Measurements from ENCODE around the gene H2BK1. TPM values are rescaled to one million over a fixed set of nuclear protein-coding genes. Genes with fewer than 3 reads are reported as not detected.

Gene H2BK1
- total RNA-seq, 6 experiments from 2014 or later, result not detected

GRCh38 chr7:151212626-151213025 is 2.3 kb upstream of the H2BK1 start:
- Histone ChIP-seq H3K4me1 (no peaks in the 10 kb centered on the region), H3K36me3 (peaks cover 0 to 44% (median 15%) of the 10 kb centered on the region in 4 donors), H3K27me3 (no peaks in the 10 kb centered on the region), H3K27ac (no peak overlapping the region), H3K4me3 (no peak overlapping the region), H3K9me3 (no peaks in the 10 kb centered on the region)
- ATAC-seq (no peak), DNase-seq (no peak)
- intact Hi-C loops (cut with DNase I), result no loop called here
- 85% methylated on average over 5 of the region's 5 CpGs for WGBS (ENCODE audit: insufficient coverage, low coverage, low lambda C conversion rate, missing lambda C conversion rate)
- TF ChIP-seq POLR2A (IDR thresholded peaks at IDR 0.05), result no peak
- TF ChIP-seq CTCF (IDR thresholded peaks at IDR 0.05), result no peak

DNA sequence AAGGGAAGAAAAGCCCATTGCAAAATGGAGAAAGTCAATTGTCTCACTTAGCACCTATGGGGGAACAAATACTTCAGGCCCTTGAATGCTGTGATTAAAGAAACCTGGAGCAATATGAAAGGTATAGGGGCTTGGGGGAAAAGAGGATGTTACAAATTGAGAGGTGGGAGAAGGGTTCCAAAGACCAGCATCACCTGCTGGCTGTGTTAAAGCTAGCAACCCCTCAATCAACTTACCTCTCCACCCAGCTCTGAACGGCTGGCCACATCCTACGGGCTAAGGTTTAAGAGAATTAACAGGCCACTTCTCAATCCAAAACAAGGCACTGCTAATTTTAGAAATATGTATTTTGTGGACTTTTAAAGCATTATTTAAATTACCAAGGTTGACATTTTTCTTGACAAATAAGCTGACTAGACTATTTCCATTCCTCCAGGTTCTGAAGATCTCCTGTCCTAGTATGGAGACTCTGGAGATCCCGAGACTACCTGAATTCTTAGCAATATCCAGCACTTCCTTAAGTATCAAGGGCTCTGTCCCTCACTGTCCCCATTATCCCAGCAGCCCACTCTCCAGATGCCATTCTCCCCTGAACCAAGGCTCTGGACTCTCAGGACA is 976 bp upstream of the H2BK1 start:
- 78% methylated on average over 3 of the region's 3 CpGs for WGBS (ENCODE audit: insufficient coverage, low coverage, low lambda C conversion rate, missing lambda C conversion rate)
- Histone ChIP-seq H3K4me1 (no peaks in the 10 kb centered on the region), H3K4me3 (no peak overlapping the region), H3K27ac (no peak overlapping the region), H3K27me3 (no peaks in the 10 kb centered on the region), H3K9me3 (no peaks in the 10 kb centered on the region), H3K36me3 (peaks cover 0 to 31% (median 11%) of the 10 kb centered on the region in 4 donors)
- ATAC-seq, result no peak
- DNase-seq, result no peak
- TF ChIP-seq CTCF (IDR thresholded peaks at IDR 0.05) (no peak), POLR2A (IDR thresholded peaks at IDR 0.05) (no peak)
- intact Hi-C loops (cut with DNase I), result no loop called here

DNA sequence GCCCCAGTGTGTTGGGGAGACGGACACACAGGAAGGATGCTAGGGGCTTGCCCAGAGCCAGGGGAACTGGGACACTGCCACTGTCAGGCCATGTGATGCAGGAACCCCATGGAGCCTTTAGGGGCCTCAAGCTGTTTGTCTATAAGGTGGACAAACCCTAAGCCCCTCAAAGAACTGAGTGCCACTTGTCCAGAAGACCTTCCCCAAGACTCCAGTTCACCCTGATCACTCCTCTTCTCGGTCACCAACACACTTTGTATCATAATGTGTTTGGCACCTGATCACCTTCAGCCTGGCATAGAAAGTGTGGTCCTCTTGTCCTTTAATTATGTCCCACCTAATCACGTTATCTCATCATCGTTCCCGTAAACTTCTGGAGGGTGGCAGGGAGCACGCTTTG is 700 bp downstream of the H2BK1 start:
- Histone ChIP-seq H3K4me1 (no peaks in the 10 kb centered on the region), H3K4me3 (no peak overlapping the region), H3K9me3 (no peaks in the 10 kb centered on the region), H3K27me3 (no peaks in the 10 kb centered on the region), H3K27ac (no peak overlapping the region), H3K36me3 (peaks cover 0 to 14% (median 3%) of the 10 kb centered on the region in 4 donors)
- intact Hi-C loops (cut with DNase I), result no loop called here
- no peak for DNase-seq
- no peak for ATAC-seq
- WGBS (ENCODE audit: insufficient coverage, low coverage, low lambda C conversion rate, missing lambda C conversion rate), result no CpG with 5 or more reads among the region's 6 CpGs
- TF ChIP-seq CTCF (IDR thresholded peaks at IDR 0.05) (no peak), POLR2A (IDR thresholded peaks at IDR 0.05) (no peak)

GRCh38 chr7:151208253-151208862 is 1.9 kb downstream of the H2BK1 start:
- 67% methylated on average over 9 of the region's 9 CpGs for WGBS (ENCODE audit: insufficient coverage, low coverage, low lambda C conversion rate, missing lambda C conversion rate)
- Histone ChIP-seq H3K27ac (no peak overlapping the region), H3K36me3 (peaks cover 0 to 5% (median 0%) of the 10 kb centered on the region in 4 donors), H3K4me1 (no peaks in the 10 kb centered on the region), H3K4me3 (no peak overlapping the region), H3K9me3 (no peaks in the 10 kb centered on the region), H3K27me3 (no peaks in the 10 kb centered on the region)
- no peak for ATAC-seq
- intact Hi-C loops (cut with DNase I), result no loop called here
- DNase-seq, result no peak
- no peak for TF ChIP-seq POLR2A (IDR thresholded peaks at IDR 0.05)
- no peak for TF ChIP-seq CTCF (IDR thresholded peaks at IDR 0.05)

Data from right lobe of liver (tissue), 6 donors.